ENCODE data around the gene TTC29.
"Not testable (repeated sequence)": the region's sequence is repeated elsewhere in the genome, so short reads cannot be mapped to it uniquely, and the experiment has no call there.

Gene TTC29

GRCh38 chr4:146663968-146664311 lies 281.7 kb downstream of the TTC29 start:
- not testable (repeated sequence) for DNase-seq

GRCh38 chr4:146661367-146661766 lies 284.3 kb downstream of the TTC29 start:
- DNase-seq = no peak
